Neuronal stem cell (in vitro differentiated cells): Measurements from ENCODE around the gene TNFRSF18.

Experiments
- DNase-seq: peaks from one replicate; pipeline ENCODE4 v3.0.0-alpha.2; 2013; ENCODE audit warnings: low spot score
- H2AFZ ChIP-seq: one replicate; pipeline ENCODE4 v1.6.1; 2013; ENCODE audit warnings: mild to moderate bottlenecking, low read length, inconsistent platforms
- H2AK5ac ChIP-seq: 2 replicates; pipeline ENCODE4 v1.6.1; 2013; ENCODE audit warnings: low read depth, mild to moderate bottlenecking, inconsistent platforms, low read length, moderate library complexity, mixed read lengths
- H2BK120ac ChIP-seq: 2 replicates; pipeline ENCODE4 v1.6.1; 2013; ENCODE audit warnings: low read depth, mild to moderate bottlenecking, inconsistent platforms, low read length, moderate library complexity, mixed read lengths
- H2BK12ac ChIP-seq: one replicate; pipeline ENCODE4 v1.6.1; 2013; ENCODE audit warnings: low read length, inconsistent platforms
- H2BK15ac ChIP-seq: 2 replicates; pipeline ENCODE4 v1.6.1; 2013; ENCODE audit warnings: mild to moderate bottlenecking, low read length, inconsistent platforms, mixed read lengths
- H2BK5ac ChIP-seq: one replicate; pipeline ENCODE4 v1.6.1; 2013; ENCODE audit warnings: inconsistent platforms, mild to moderate bottlenecking, low read length, moderate library complexity
- H3K14ac ChIP-seq: one replicate; pipeline ENCODE4 v1.6.1; 2013; ENCODE audit warnings: low read length, inconsistent platforms
- H3K18ac ChIP-seq: 2 replicates; pipeline ENCODE4 v1.6.1; 2013; ENCODE audit warnings: low read length, inconsistent platforms
- H3K23ac ChIP-seq: 2 replicates; pipeline ENCODE4 v1.6.1; 2013; ENCODE audit warnings: low read depth, mild to moderate bottlenecking, mixed read lengths, low read length, inconsistent platforms; ENCODE audit not compliant: poor library complexity
- H3K27ac ChIP-seq: replicated peaks from 3 replicates; pipeline ENCODE4 v1.5.1; 2013; ENCODE audit warnings: low read length, inconsistent platforms
- H3K27me3 ChIP-seq, 3 experiments: 2 replicates each; pipeline ENCODE4 v1.6.1; 2013; ENCODE audit warnings: low read length in 3 of 3, mild to moderate bottlenecking in 2 of 3, inconsistent platforms in 1 of 3, low read depth in 1 of 3, mixed read lengths in 1 of 3, moderate library complexity in 1 of 3; ENCODE audit not compliant: control insufficient read depth in 3 of 3, insufficient read depth in 3 of 3
- H3K36me3 ChIP-seq, 2 donors: replicated peaks in 1 of 2; 2 replicates each; pipeline ENCODE4 v1.6.1; 2013; ENCODE audit warnings: low read length in 2 of 2; ENCODE audit not compliant: control insufficient read depth in 2 of 2, insufficient read depth in 2 of 2
- H3K4ac ChIP-seq: 2 replicates; pipeline ENCODE4 v1.6.1; 2013; ENCODE audit warnings: inconsistent platforms, mild to moderate bottlenecking, low read length, moderate library complexity
- H3K4me1 ChIP-seq, 2 donors: 1 replicate in 1 of 2; 2 replicates in 1 of 2; pipeline ENCODE4 v1.6.1; 2013; ENCODE audit warnings: low read length in 2 of 2, low read depth in 1 of 2; ENCODE audit not compliant: control insufficient read depth in 2 of 2, insufficient read depth in 1 of 2
- H3K4me2 ChIP-seq: one replicate; pipeline ENCODE4 v1.6.1; 2013; ENCODE audit warnings: mild to moderate bottlenecking, low read length, inconsistent platforms; ENCODE audit not compliant: insufficient read depth, poor library complexity, severe bottlenecking
- H3K4me3 ChIP-seq, 2 donors: 2 replicates each; pipeline ENCODE4 v1.5.1; 2013; ENCODE audit warnings: low read length in 2 of 2, mild to moderate bottlenecking in 2 of 2, inconsistent platforms in 1 of 2, moderate library complexity in 1 of 2
- H3K79me1 ChIP-seq: one replicate; pipeline ENCODE4 v1.6.1; 2013; ENCODE audit warnings: low read depth, mild to moderate bottlenecking, inconsistent platforms, low read length, moderate library complexity
- H3K9ac ChIP-seq: one replicate; pipeline ENCODE4 v1.6.1; 2013; ENCODE audit warnings: mild to moderate bottlenecking, low read depth, low read length, inconsistent platforms; ENCODE audit not compliant: poor library complexity
- H3K9me3 ChIP-seq, 2 donors: replicated peaks in 1 of 2; 2 replicates each; pipeline versions ENCODE3 to v1.6.1; 2013; ENCODE audit warnings: low read length in 2 of 2, mild to moderate bottlenecking in 2 of 2, inconsistent platforms in 1 of 2, low read depth in 1 of 2, mixed read lengths in 1 of 2, moderate library complexity in 1 of 2; ENCODE audit not compliant: control insufficient read depth in 2 of 2, insufficient read depth in 1 of 2
- H4K8ac ChIP-seq: one replicate; pipeline ENCODE4 v1.6.1; 2013; ENCODE audit warnings: low read depth, mild to moderate bottlenecking, inconsistent platforms, low read length, moderate library complexity
- H4K91ac ChIP-seq: one replicate; pipeline ENCODE4 v1.6.1; 2013; ENCODE audit warnings: low read length, low read depth, mild to moderate bottlenecking, inconsistent platforms; ENCODE audit not compliant: poor library complexity
- WGBS, 2 donors: extraction: QIAGEN DNeasy Blood & Tissue Kit; methylation state at CpG; one replicate each; pipeline ENCODE4 v1.1.7; 2013; ENCODE audit warnings: missing lambda C conversion rate in 2 of 2, mixed read lengths in 1 of 2; ENCODE audit not compliant: insufficient read length in 2 of 2, insufficient replicate concordance in 1 of 2; ENCODE audit errors: extremely low coverage in 2 of 2; 5-methylcytosine and 5-hydroxymethylcytosine counted together

Gene TNFRSF18

GRCh38 chr1:1235016-1235744, 28.8 kb upstream of the TNFRSF18 start:
- Histone ChIP-seq H3K9ac (no peak overlapping the region), H2BK120ac (no peak overlapping the region), H2AK5ac (no peak overlapping the region), H2BK15ac (no peak overlapping the region), H2AFZ (no peak overlapping the region), H3K27me3 (no peaks in the 10 kb centered on the region), H3K4me1 (peaks cover 20 to 44% of the 10 kb centered on the region in 2 donors), H3K18ac (no peak overlapping the region), H3K27ac (no peak overlapping the region), H2BK5ac (peak overlapping the region; percentile 19), H4K91ac (no peak overlapping the region), H2BK12ac (no peak overlapping the region), H3K4me2 (no peak overlapping the region), H3K9me3 (peaks cover 0 to 12% of the 10 kb centered on the region in 2 donors), H3K14ac (peak overlapping the region; percentile 63), H3K36me3 (peaks cover 12 to 23% of the 10 kb centered on the region in 2 donors), H3K4ac (no peak overlapping the region), H3K79me1 (peaks cover 12% of the 10 kb centered on the region), H3K4me3 (no peak overlapping the region), H4K8ac (no peak overlapping the region), H3K23ac (peak overlapping the region; percentile 34)
- WGBS, 2 donors = no CpG with 5 or more reads among the region's 27 CpGs
- DNase-seq = no peak

GRCh38 chr1:1234180-1234808, 27.9 kb upstream of the TNFRSF18 start:
- Histone ChIP-seq H3K9ac (no peak overlapping the region), H3K14ac (no peak overlapping the region), H4K91ac (no peak overlapping the region), H3K4me2 (no peak overlapping the region), H3K23ac (peak overlapping the region; percentile 8), H3K4me1 (peaks cover 14 to 35% of the 10 kb centered on the region in 2 donors), H4K8ac (no peak overlapping the region), H2AFZ (no peak overlapping the region), H3K4me3 (no peak overlapping the region), H2BK12ac (no peak overlapping the region), H2AK5ac (no peak overlapping the region), H3K79me1 (peaks cover 12% of the 10 kb centered on the region), H3K4ac (no peak overlapping the region), H3K9me3 (peaks cover 0 to 12% of the 10 kb centered on the region in 2 donors), H2BK15ac (no peak overlapping the region), H3K27me3 (no peaks in the 10 kb centered on the region), H3K36me3 (peaks cover 12 to 32% of the 10 kb centered on the region in 2 donors), H2BK5ac (no peak overlapping the region), H3K27ac (no peak overlapping the region), H2BK120ac (no peak overlapping the region), H3K18ac (no peak overlapping the region)
- no CpG with 5 or more reads among the region's 28 CpGs for WGBS, 2 donors
- no peak for DNase-seq

GRCh38 chr1:1233567-1233892, 27.1 kb upstream of the TNFRSF18 start:
- no peak overlapping the region for H3K4me2 ChIP-seq
- H3K14ac ChIP-seq = no peak overlapping the region
- H3K79me1 ChIP-seq = peaks cover 13% of the 10 kb centered on the region
- peaks cover 0 to 12% of the 10 kb centered on the region in 2 donors for H3K9me3 ChIP-seq
- no peak for DNase-seq
- no peak overlapping the region for H3K18ac ChIP-seq
- H2AFZ ChIP-seq = no peak overlapping the region
- H3K27me3 ChIP-seq = no peaks in the 10 kb centered on the region
- H3K4me3 ChIP-seq = no peak overlapping the region
- no peak overlapping the region for H3K9ac ChIP-seq
- peaks cover 14 to 30% of the 10 kb centered on the region in 2 donors for H3K4me1 ChIP-seq
- no peak overlapping the region for H3K27ac ChIP-seq
- WGBS, 2 donors = no CpG with 5 or more reads among the region's 15 CpGs
- H3K23ac ChIP-seq = no peak overlapping the region
- no peak overlapping the region for H2BK12ac ChIP-seq
- no peak overlapping the region for H2BK120ac ChIP-seq
- peaks cover 14 to 37% of the 10 kb centered on the region in 2 donors for H3K36me3 ChIP-seq
- H2AK5ac ChIP-seq = peak overlapping the region; percentile 100
- no peak overlapping the region for H4K8ac ChIP-seq
- no peak overlapping the region for H3K4ac ChIP-seq
- no peak overlapping the region for H2BK5ac ChIP-seq
- H4K91ac ChIP-seq = no peak overlapping the region
- H2BK15ac ChIP-seq = no peak overlapping the region

GRCh38 chr1:1232796-1233566, 26.6 kb upstream of the TNFRSF18 start:
- Histone ChIP-seq H2BK5ac (no peak overlapping the region), H3K4me3 (peak overlapping the region; percentile 50 to 80), H3K4me1 (peaks cover 10 to 27% of the 10 kb centered on the region in 2 donors), H3K18ac (peak overlapping the region; percentile 70), H3K27me3 (no peaks in the 10 kb centered on the region), H4K91ac (peak overlapping the region; percentile 97), H3K36me3 (peaks cover 18 to 43% of the 10 kb centered on the region in 2 donors), H3K27ac (no peak overlapping the region), H2BK12ac (peak overlapping the region; percentile 2), H3K14ac (peak overlapping the region; percentile 49), H3K4ac (peak overlapping the region; percentile 99), H4K8ac (peak overlapping the region; percentile 65), H3K23ac (peak overlapping the region; percentile 98), H3K9ac (no peak overlapping the region), H3K4me2 (peak overlapping the region; percentile 15), H3K79me1 (peaks cover 18% of the 10 kb centered on the region), H3K9me3 (peaks cover 0 to 12% of the 10 kb centered on the region in 2 donors), H2BK15ac (peak overlapping the region; percentile 89), H2AK5ac (peak overlapping the region; percentile 100), H2BK120ac (peak overlapping the region; percentile 57), H2AFZ (no peak overlapping the region)
- no peak for DNase-seq
- no CpG with 5 or more reads among the region's 98 CpGs for WGBS, 2 donors
